Progenitor cell of endocrine pancreas (in vitro differentiated cells): ENCODE measurements around the gene PRM1. TPM values are rescaled to one million over a fixed set of nuclear protein-coding genes. Genes with fewer than 3 reads are reported as not detected.

Experiments used
- DNase-seq: peaks from one replicate; pipeline ENCODE4 v3.0.0; 2021; ENCODE audit warnings: low spot score; ENCODE audit not compliant: unreplicated experiment
- H3K27ac Mint-ChIP-seq: 2 replicates; pipeline ENCODE4 v1.8.0; 2021; ENCODE audit warnings: mild to moderate bottlenecking, moderate library complexity, mixed read lengths
- H3K27me3 Mint-ChIP-seq: 2 replicates; pipeline ENCODE4 v1.8.0; 2021; ENCODE audit warnings: mixed read lengths
- H3K36me3 Mint-ChIP-seq: 2 replicates; pipeline ENCODE4 v1.8.0; 2022; ENCODE audit warnings: mixed read lengths; ENCODE audit not compliant: insufficient read depth
- H3K4me1 Mint-ChIP-seq: 2 replicates; pipeline ENCODE4 v1.8.0; 2021; ENCODE audit warnings: low read depth, mixed read lengths
- H3K4me3 Mint-ChIP-seq: 2 replicates; pipeline ENCODE4 v1.8.0; 2021; ENCODE audit warnings: low read depth, mild to moderate bottlenecking, moderate library complexity, mixed read lengths
- H3K9me3 Mint-ChIP-seq: 2 replicates; pipeline ENCODE4 v1.8.0; 2021; ENCODE audit warnings: low read depth, mixed read lengths
- CTCF ChIP-seq: fragments of 200-600 bp; sonication (generic); IDR thresholded peaks from one replicate; pipeline ENCODE4 v1.5.0; 2021; ENCODE audit warnings: antibody characterized with exemption, mild to moderate bottlenecking; ENCODE audit not compliant: unreplicated experiment
- total RNA-seq: library from RNA; stranded (reverse); gene quantifications from 2 replicates; pipeline ENCODE4 v1.2.1, GENCODE V29; 2021

Gene PRM1
- total RNA-seq, 1 donor from 2014 or later = not detected

- TF ChIP-seq CTCF = no peak
- no peak for DNase-seq
- Mint-ChIP-seq H3K4me3 (no peak overlapping the region), H3K9me3 (no peaks in the 10 kb centered on the region), H3K36me3 (no peaks in the 10 kb centered on the region), H3K27me3 (no peaks in the 10 kb centered on the region), H3K27ac (peak overlapping the region; percentile 42), H3K4me1 (peaks cover 4% of the 10 kb centered on the region)
Observed at GRCh38 chr16:11328172-11329070, 47.3 kb upstream of the PRM1 start.

GRCh38 chr16:11327277-11328171 is 46.4 kb upstream of the PRM1 start:
- Mint-ChIP-seq H3K27ac (no peak overlapping the region), H3K9me3 (no peaks in the 10 kb centered on the region), H3K4me1 (peaks cover 4% of the 10 kb centered on the region), H3K4me3 (no peak overlapping the region), H3K36me3 (no peaks in the 10 kb centered on the region), H3K27me3 (no peaks in the 10 kb centered on the region)
- DNase-seq = no peak
- no peak for TF ChIP-seq CTCF

GRCh38 chr16:11326737-11327276 is 45.7 kb upstream of the PRM1 start:
- Mint-ChIP-seq H3K27me3 (no peaks in the 10 kb centered on the region), H3K9me3 (no peaks in the 10 kb centered on the region), H3K27ac (no peak overlapping the region), H3K4me1 (peaks cover 4% of the 10 kb centered on the region), H3K4me3 (no peak overlapping the region), H3K36me3 (no peaks in the 10 kb centered on the region)
- TF ChIP-seq CTCF = no peak
- no peak for DNase-seq

- DNase-seq = no peak
- H3K4me3 Mint-ChIP-seq = no peak overlapping the region
- no peak overlapping the region for H3K27ac Mint-ChIP-seq
- no peaks in the 10 kb centered on the region for H3K9me3 Mint-ChIP-seq
- no peak for TF ChIP-seq CTCF
- H3K36me3 Mint-ChIP-seq = no peaks in the 10 kb centered on the region
- peaks cover 4% of the 10 kb centered on the region for H3K4me1 Mint-ChIP-seq
- H3K27me3 Mint-ChIP-seq = no peaks in the 10 kb centered on the region
Observed at GRCh38 chr16:11326084-11326736, 45.1 kb upstream of the PRM1 start.
